ENCODE measurements around the gene MSRB2.

- TF ChIP-seq ZNF274 (IDR thresholded peaks at IDR 0.05; ENCODE audit: low read depth, low read length) (no peak), SUZ12 (IDR thresholded peaks at IDR 0.05; ENCODE audit: extremely low read depth, insufficient read depth, insufficient read length) (no peak)
These were observed 50.9 kb downstream of the MSRB2 start for GRCh38 chr10:23146258-23146657.

All from NT2/D1 (cell line).